ENCODE results near the gene WDR64. TPM values are rescaled to one million over a fixed set of nuclear protein-coding genes. Genes with fewer than 3 reads are reported as not detected.

Gene WDR64
- total RNA-seq, 1 experiment from 2014 or later = not detected

- ChIA-PET POLR2A (ENCODE audit: unreplicated experiment) (interaction anchor here (0.6 to 0.9 kb wide), 2 partner anchors 172 to 1332 kb away, joined by 3 to 4 read pairs; no protein-coding TSS in a partner anchor), CTCF (interaction anchor here (0.6 kb wide), 1 partner anchor 157 kb away, joined by 4 read pairs; no protein-coding TSS in a partner anchor)
Measured at GRCh38 chr1:241645199-241645598, 6.9 kb upstream of the WDR64 start.

GRCh38 chr1:241646201-241646600 lies 5.9 kb upstream of the WDR64 start:
- no peaks in the 10 kb centered on the region for H3K79me2 ChIP-seq (ENCODE audit: low read length)
- ChIA-PET POLR2A (ENCODE audit: unreplicated experiment) (interaction anchor here (0.5 kb wide), 1 partner anchor 17 kb away, joined by 3 read pairs; no protein-coding TSS in a partner anchor), CTCF (interaction anchor here (0.7 kb wide), 1 partner anchor 746 kb away, joined by 5 read pairs; no protein-coding TSS in a partner anchor)
- no peak overlapping the region for H3K9ac ChIP-seq (ENCODE audit: low read length)
- H3F3A ChIP-seq (ENCODE audit: low read length, unreplicated experiment) = peaks cover 4% of the 10 kb centered on the region
- no peak for DNase-seq
- no peaks in the 10 kb centered on the region for H3K9me2 ChIP-seq (replicated peaks; ENCODE audit: low read length)
- peaks cover 14% of the 10 kb centered on the region for H3K4me1 ChIP-seq (ENCODE audit: insufficient read depth, low read length)
- no peaks in the 10 kb centered on the region for H4K20me1 ChIP-seq (ENCODE audit: low read length)
- H3K27me3 ChIP-seq (ENCODE audit: low read length) = no peaks in the 10 kb centered on the region
- no peaks in the 10 kb centered on the region for H3K36me3 ChIP-seq (ENCODE audit: low read depth, low read length)
- H3K27ac ChIP-seq (ENCODE audit: low read length) = no peak overlapping the region
- intact Hi-C loops (cut with micrococcal nuclease) = no loop called here
- no peak for TF ChIP-seq CTCF (conservative IDR thresholded peaks at IDR 0.05; ENCODE audit: low read depth, low read length)
- no peak for TF ChIP-seq EZH2phosphoT487 (IDR thresholded peaks at IDR 0.05; ENCODE audit: borderline replicate concordance, low read length)
- no peak for TF ChIP-seq EZH2 (IDR thresholded peaks at IDR 0.05; ENCODE audit: low read length, unreplicated experiment)
- H2AFZ ChIP-seq (ENCODE audit: low read length) = no peak overlapping the region
- H3K4me2 ChIP-seq (ENCODE audit: low read length) = no peak overlapping the region
- BruUV-seq (replicated peaks) = no TSS peak
- no peak for ATAC-seq
- no peaks in the 10 kb centered on the region for H3K9me3 ChIP-seq (ENCODE audit: low read length)
- no peak overlapping the region for H3K4me3 ChIP-seq (ENCODE audit: low read length)

More at GRCh38 chr1:241645199-241645598, 6.9 kb upstream of the WDR64 start:
- Histone ChIP-seq H3K9me2 (replicated peaks; ENCODE audit: low read length) (no peaks in the 10 kb centered on the region), H3K9ac (ENCODE audit: low read length) (no peak overlapping the region), H3K27ac (ENCODE audit: low read length) (no peak overlapping the region), H3K79me2 (ENCODE audit: low read length) (no peaks in the 10 kb centered on the region), H3K4me1 (ENCODE audit: insufficient read depth, low read length) (peaks cover 23% of the 10 kb centered on the region), H3K4me2 (ENCODE audit: low read length) (no peak overlapping the region), H4K20me1 (ENCODE audit: low read length) (no peaks in the 10 kb centered on the region), H3K36me3 (ENCODE audit: low read depth, low read length) (no peaks in the 10 kb centered on the region), H3K4me3 (ENCODE audit: low read length) (no peak overlapping the region), H3K27me3 (ENCODE audit: low read length) (no peaks in the 10 kb centered on the region), H3K9me3 (ENCODE audit: low read length) (no peaks in the 10 kb centered on the region), H2AFZ (ENCODE audit: low read length) (no peak overlapping the region), H3F3A (ENCODE audit: low read length, unreplicated experiment) (peaks cover 8% of the 10 kb centered on the region)
- intact Hi-C loops (cut with micrococcal nuclease) = no loop called here
- ATAC-seq = no peak
- TF ChIP-seq EZH2phosphoT487 (IDR thresholded peaks at IDR 0.05; ENCODE audit: borderline replicate concordance, low read length) (no peak), CTCF (conservative IDR thresholded peaks at IDR 0.05; ENCODE audit: low read depth, low read length) (no peak), EZH2 (IDR thresholded peaks at IDR 0.05; ENCODE audit: low read length, unreplicated experiment) (no peak)
- no TSS peak for BruUV-seq (replicated peaks)
- DNase-seq = no peak

DNA sequence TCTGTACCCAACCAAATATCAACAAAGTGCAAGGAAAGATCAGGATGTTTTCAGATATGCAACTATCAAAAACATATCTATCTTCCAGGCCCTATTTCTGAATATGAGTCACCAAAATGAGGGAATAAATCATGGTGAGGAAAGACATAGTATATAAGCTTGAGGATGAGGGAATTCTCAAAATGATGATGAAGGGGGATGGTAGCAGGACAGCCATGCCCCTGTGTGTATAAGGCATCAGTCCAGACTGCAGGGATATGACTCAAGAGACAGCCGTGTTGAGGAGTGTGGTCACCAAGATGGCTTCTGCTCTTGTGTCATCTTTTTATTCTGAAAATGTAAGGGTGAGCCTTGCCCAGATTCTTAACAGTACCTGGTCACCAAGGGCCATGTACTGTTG lies 4.4 kb upstream of the WDR64 start:
- no peak overlapping the region for H3K4me3 ChIP-seq (ENCODE audit: low read length)
- ChIA-PET POLR2A (ENCODE audit: unreplicated experiment) (no interaction called here), CTCF (no interaction called here)
- H3K27ac ChIP-seq (ENCODE audit: low read length) = no peak overlapping the region
- ATAC-seq (peak; percentile 64), DNase-seq (peak; percentile 60)
- H3K27me3 ChIP-seq (ENCODE audit: low read length) = no peaks in the 10 kb centered on the region
- peak overlapping the region; percentile 1; the same call in 1 of the 2 replicates for H2AFZ ChIP-seq (ENCODE audit: low read length)
- intact Hi-C loops (cut with micrococcal nuclease) = no loop called here
- no peaks in the 10 kb centered on the region for H3K36me3 ChIP-seq (ENCODE audit: low read depth, low read length)
- H3K9me3 ChIP-seq (ENCODE audit: low read length) = no peaks in the 10 kb centered on the region
- no peaks in the 10 kb centered on the region for H3K79me2 ChIP-seq (ENCODE audit: low read length)
- H3K9ac ChIP-seq (ENCODE audit: low read length) = no peak overlapping the region
- TF ChIP-seq EZH2phosphoT487 (IDR thresholded peaks at IDR 0.05; ENCODE audit: borderline replicate concordance, low read length) (no peak), EZH2 (IDR thresholded peaks at IDR 0.05; ENCODE audit: low read length, unreplicated experiment) (no peak), CTCF (conservative IDR thresholded peaks at IDR 0.05; ENCODE audit: low read depth, low read length) (no peak)
- H4K20me1 ChIP-seq (ENCODE audit: low read length) = no peaks in the 10 kb centered on the region
- peaks cover 3% of the 10 kb centered on the region; the same call in 1 of the 2 replicates for H3K4me1 ChIP-seq (ENCODE audit: insufficient read depth, low read length)
- H3F3A ChIP-seq (ENCODE audit: low read length, unreplicated experiment) = no peaks in the 10 kb centered on the region
- H3K9me2 ChIP-seq (replicated peaks; ENCODE audit: low read length) = no peaks in the 10 kb centered on the region
- no TSS peak for BruUV-seq (replicated peaks)
- H3K4me2 ChIP-seq (ENCODE audit: low read length) = no peak overlapping the region
